ENCODE data around the gene PDS5B. TPM values are rescaled to one million over a fixed set of nuclear protein-coding genes. Genes with fewer than 3 reads are reported as not detected.
A peak's percentile ranks its signal among the peaks of the same experiment; 100 is the strongest.
"Not testable (repeated sequence)": the region's sequence is repeated elsewhere in the genome, so short reads cannot be mapped to it uniquely, and the experiment has no call there.

Gene PDS5B
- polyA plus RNA-seq, 4 donors: 6.5 to 26.5 (median 7.8) TPM

GRCh38 chr13:32713397-32713796, 127.1 kb downstream of the PDS5B start:
- no peaks in the 10 kb centered on the region for H3K27me3 ChIP-seq (ENCODE audit: control insufficient read depth in 3 of 3, insufficient read depth in 3 of 3, low read length in 3 of 3)
- no peaks in the 10 kb centered on the region for H3K4me1 ChIP-seq (ENCODE audit: control insufficient read depth in 3 of 3, insufficient read depth in 2 of 3, low read depth in 1 of 3, low read length in 2 of 3)
- H3K9me3 ChIP-seq (ENCODE audit: control insufficient read depth in 2 of 2, insufficient read depth in 1 of 2, low read depth in 1 of 2, low read length in 1 of 2): peaks cover 0 to 12% of the 10 kb centered on the region in 2 donors
- FAIRE-seq (no peak), DNase-seq (no peak)
- H3K27ac ChIP-seq (ENCODE audit: low read depth in 1 of 3, low read length in 2 of 3): no peak overlapping the region
- H3K4me3 ChIP-seq (ENCODE audit: low read depth in 1 of 3, low read length in 3 of 3): no peak overlapping the region
- H3K36me3 ChIP-seq (ENCODE audit: control insufficient read depth in 3 of 3, insufficient read depth in 2 of 3, low read depth in 1 of 3, low read length in 3 of 3): peaks cover 5 to 16% (median 11%) of the 10 kb centered on the region in 3 donors

- Histone ChIP-seq H3K36me3 (ENCODE audit: control insufficient read depth in 3 of 3, insufficient read depth in 2 of 3, low read depth in 1 of 3, low read length in 3 of 3) (peaks cover 5 to 19% (median 10%) of the 10 kb centered on the region in 3 donors), H3K9me3 (ENCODE audit: control insufficient read depth in 2 of 2, insufficient read depth in 1 of 2, low read depth in 1 of 2, low read length in 1 of 2) (peaks cover 1 to 21% of the 10 kb centered on the region in 2 donors)
- 98% methylated on average over 11 to 21 of the region's 21 CpGs for WGBS, 3 donors
- H3K27me3 ChIP-seq (ENCODE audit: control insufficient read depth in 3 of 3, insufficient read depth in 3 of 3, low read length in 3 of 3); DNase-seq; H3K27ac ChIP-seq (ENCODE audit: low read depth in 1 of 3, low read length in 2 of 3); H3K4me1 ChIP-seq (ENCODE audit: control insufficient read depth in 3 of 3, insufficient read depth in 2 of 3, low read depth in 1 of 3, low read length in 2 of 3); FAIRE-seq; H3K4me3 ChIP-seq (ENCODE audit: low read depth in 1 of 3, low read length in 3 of 3): not testable (repeated sequence)
Measured at GRCh38 chr13:32716201-32716600, 129.9 kb downstream of the PDS5B start.

- Histone ChIP-seq H3K4me3 (ENCODE audit: low read depth in 1 of 3, low read length in 3 of 3) (no peak overlapping the region), H3K36me3 (ENCODE audit: control insufficient read depth in 3 of 3, insufficient read depth in 2 of 3, low read depth in 1 of 3, low read length in 3 of 3) (peaks cover 0 to 23% (median 1%) of the 10 kb centered on the region in 3 donors), H3K9me3 (ENCODE audit: control insufficient read depth in 2 of 2, insufficient read depth in 1 of 2, low read depth in 1 of 2, low read length in 1 of 2) (peaks cover 2 to 20% of the 10 kb centered on the region in 2 donors), H3K4me1 (ENCODE audit: control insufficient read depth in 3 of 3, insufficient read depth in 2 of 3, low read depth in 1 of 3, low read length in 2 of 3) (peaks cover 0 to 3% (median 0%) of the 10 kb centered on the region in 3 donors), H3K27me3 (ENCODE audit: control insufficient read depth in 3 of 3, insufficient read depth in 3 of 3, low read length in 3 of 3) (no peaks in the 10 kb centered on the region), H3K27ac (ENCODE audit: low read depth in 1 of 3, low read length in 2 of 3) (no peak overlapping the region)
- FAIRE-seq (no peak), DNase-seq (no peak)
- 84 to 90% (median 87%) methylated on average over 2 of the region's 2 CpGs for WGBS, 3 donors
Measured at GRCh38 chr13:32720026-32720425, 133.8 kb downstream of the PDS5B start.

GRCh38 chr13:32721131-32722034, 135.1 kb downstream of the PDS5B start:
- FAIRE-seq: not testable (repeated sequence)

GRCh38 chr13:32722340-32722739, 136.1 kb downstream of the PDS5B start:
- no peak for FAIRE-seq
- Histone ChIP-seq H3K4me3 (ENCODE audit: low read depth in 1 of 3, low read length in 3 of 3) (no peak overlapping the region), H3K27ac (ENCODE audit: low read depth in 1 of 3, low read length in 2 of 3) (no peak overlapping the region), H3K9me3 (ENCODE audit: control insufficient read depth in 2 of 2, insufficient read depth in 1 of 2, low read depth in 1 of 2, low read length in 1 of 2) (peaks cover 2 to 17% of the 10 kb centered on the region in 2 donors), H3K27me3 (ENCODE audit: control insufficient read depth in 3 of 3, insufficient read depth in 3 of 3, low read length in 3 of 3) (no peaks in the 10 kb centered on the region), H3K4me1 (ENCODE audit: control insufficient read depth in 3 of 3, insufficient read depth in 2 of 3, low read depth in 1 of 3, low read length in 2 of 3) (peaks cover 0 to 3% (median 0%) of the 10 kb centered on the region in 3 donors), H3K36me3 (ENCODE audit: control insufficient read depth in 3 of 3, insufficient read depth in 2 of 3, low read depth in 1 of 3, low read length in 3 of 3) (peaks cover 0 to 19% (median 0%) of the 10 kb centered on the region in 3 donors)
- WGBS, 3 donors: 91 to 100% (median 98%) methylated on average over 2 of the region's 2 CpGs
- no peak for DNase-seq

More at GRCh38 chr13:32721131-32722034, 135.1 kb downstream of the PDS5B start:
- H3K27me3 ChIP-seq (ENCODE audit: control insufficient read depth in 3 of 3, insufficient read depth in 3 of 3, low read length in 3 of 3); DNase-seq; H3K4me1 ChIP-seq (ENCODE audit: control insufficient read depth in 3 of 3, insufficient read depth in 2 of 3, low read depth in 1 of 3, low read length in 2 of 3); H3K27ac ChIP-seq (ENCODE audit: low read depth in 1 of 3, low read length in 2 of 3); H3K4me3 ChIP-seq (ENCODE audit: low read depth in 1 of 3, low read length in 3 of 3): not testable (repeated sequence)
- Histone ChIP-seq H3K36me3 (ENCODE audit: control insufficient read depth in 3 of 3, insufficient read depth in 2 of 3, low read depth in 1 of 3, low read length in 3 of 3) (peaks cover 0 to 19% (median 0%) of the 10 kb centered on the region in 3 donors), H3K9me3 (ENCODE audit: control insufficient read depth in 2 of 2, insufficient read depth in 1 of 2, low read depth in 1 of 2, low read length in 1 of 2) (peaks cover 2 to 17% of the 10 kb centered on the region in 2 donors)
- WGBS, 3 donors: 96 to 98% (median 97%) methylated on average over 35 to 56 of the region's 58 CpGs

- no peak for DNase-seq
- Histone ChIP-seq H3K4me3 (ENCODE audit: low read depth in 1 of 3, low read length in 3 of 3) (no peak overlapping the region), H3K27ac (ENCODE audit: low read depth in 1 of 3, low read length in 2 of 3) (no peak overlapping the region), H3K27me3 (ENCODE audit: control insufficient read depth in 3 of 3, insufficient read depth in 3 of 3, low read length in 3 of 3) (no peaks in the 10 kb centered on the region), H3K36me3 (ENCODE audit: control insufficient read depth in 3 of 3, insufficient read depth in 2 of 3, low read depth in 1 of 3, low read length in 3 of 3) (peaks cover 0 to 15% (median 0%) of the 10 kb centered on the region in 3 donors), H3K9me3 (ENCODE audit: control insufficient read depth in 2 of 2, insufficient read depth in 1 of 2, low read depth in 1 of 2, low read length in 1 of 2) (peaks cover 2 to 17% of the 10 kb centered on the region in 2 donors), H3K4me1 (ENCODE audit: control insufficient read depth in 3 of 3, insufficient read depth in 2 of 3, low read depth in 1 of 3, low read length in 2 of 3) (peaks cover 0 to 3% (median 0%) of the 10 kb centered on the region in 3 donors)
- WGBS, 3 donors: 67 to 86% (median 76%) methylated on average over 3 of the region's 3 CpGs
- FAIRE-seq: no peak
Measured at GRCh38 chr13:32723987-32724386, 137.7 kb downstream of the PDS5B start.

GRCh38 chr13:32726374-32727037, 140.3 kb downstream of the PDS5B start:
- H3K9me3 ChIP-seq (ENCODE audit: control insufficient read depth in 2 of 2, insufficient read depth in 1 of 2, low read depth in 1 of 2, low read length in 1 of 2): peaks cover 0 to 5% of the 10 kb centered on the region in 2 donors
- DNase-seq (no peak), FAIRE-seq (no peak)
- H3K36me3 ChIP-seq (ENCODE audit: control insufficient read depth in 3 of 3, insufficient read depth in 2 of 3, low read depth in 1 of 3, low read length in 3 of 3): peaks cover 0 to 8% (median 0%) of the 10 kb centered on the region in 3 donors
- no peak overlapping the region for H3K27ac ChIP-seq (ENCODE audit: low read depth in 1 of 3, low read length in 2 of 3)
- H3K4me1 ChIP-seq (ENCODE audit: control insufficient read depth in 3 of 3, insufficient read depth in 2 of 3, low read depth in 1 of 3, low read length in 2 of 3): peaks cover 0 to 1% (median 0%) of the 10 kb centered on the region in 3 donors
- 89 to 97% (median 94%) methylated on average over 4 of the region's 4 CpGs for WGBS, 3 donors
- H3K4me3 ChIP-seq (ENCODE audit: low read depth in 1 of 3, low read length in 3 of 3): no peak overlapping the region
- H3K27me3 ChIP-seq (ENCODE audit: control insufficient read depth in 3 of 3, insufficient read depth in 3 of 3, low read length in 3 of 3): no peaks in the 10 kb centered on the region

- Histone ChIP-seq H3K27ac (ENCODE audit: low read depth in 1 of 3, low read length in 2 of 3) (no peak overlapping the region), H3K9me3 (ENCODE audit: control insufficient read depth in 2 of 2, insufficient read depth in 1 of 2, low read depth in 1 of 2, low read length in 1 of 2) (no peaks in the 10 kb centered on the region), H3K4me1 (ENCODE audit: control insufficient read depth in 3 of 3, insufficient read depth in 2 of 3, low read depth in 1 of 3, low read length in 2 of 3) (peaks cover 0 to 4% (median 0%) of the 10 kb centered on the region in 3 donors), H3K27me3 (ENCODE audit: control insufficient read depth in 3 of 3, insufficient read depth in 3 of 3, low read length in 3 of 3) (no peaks in the 10 kb centered on the region), H3K4me3 (ENCODE audit: low read depth in 1 of 3, low read length in 3 of 3) (no peak overlapping the region), H3K36me3 (ENCODE audit: control insufficient read depth in 3 of 3, insufficient read depth in 2 of 3, low read depth in 1 of 3, low read length in 3 of 3) (peaks cover 0 to 6% (median 0%) of the 10 kb centered on the region in 3 donors)
- peak in 1 of 2 donors; percentile 26 for DNase-seq
- WGBS, 3 donors: 68 to 81% (median 73%) methylated on average over 3 of the region's 3 CpGs
- FAIRE-seq: no peak
Measured at GRCh38 chr13:32728327-32728726, 142.1 kb downstream of the PDS5B start.
